Endodermal cell (in vitro differentiated cells): ENCODE data around the gene STAC. TPM values are rescaled to one million over a fixed set of nuclear protein-coding genes. Genes with fewer than 3 reads are reported as not detected.
A peak's percentile ranks its signal among the peaks of the same experiment; 100 is the strongest.

ENCODE experiments used
- DNase-seq: peaks from one replicate; pipeline ENCODE4 v3.0.0-alpha.2; 2017
- H3K27ac ChIP-seq: 2 replicates; pipeline ENCODE4 v1.5.1; 2013; ENCODE audit warnings: mild to moderate bottlenecking, low read depth, low read length, moderate library complexity
- H3K27me3 ChIP-seq: 2 replicates; pipeline ENCODE4 v1.6.1; 2013; ENCODE audit warnings: mild to moderate bottlenecking, low read length, moderate library complexity; ENCODE audit not compliant: insufficient read depth, control insufficient read depth, poor library complexity, severe bottlenecking
- H3K36me3 ChIP-seq: 2 replicates; pipeline ENCODE4 v1.7.0; 2013; ENCODE audit warnings: mild to moderate bottlenecking, low read length, moderate library complexity; ENCODE audit not compliant: control insufficient read depth, insufficient read depth
- H3K4me1 ChIP-seq: one replicate; pipeline ENCODE4 v1.7.0; 2013; ENCODE audit warnings: low read length; ENCODE audit not compliant: control insufficient read depth, insufficient read depth
- H3K4me3 ChIP-seq: 2 replicates; pipeline ENCODE4 v1.5.1; 2013; ENCODE audit warnings: mild to moderate bottlenecking, low read length, moderate library complexity
- H3K9ac ChIP-seq: 2 replicates; pipeline ENCODE4 v1.6.1; 2013; ENCODE audit warnings: mild to moderate bottlenecking, low read length, moderate library complexity; ENCODE audit not compliant: poor library complexity, severe bottlenecking; ENCODE audit errors: extremely low read depth
- H3K9me3 ChIP-seq: 2 replicates; pipeline ENCODE4 v1.6.1; 2013; ENCODE audit warnings: mild to moderate bottlenecking, low read length, moderate library complexity; ENCODE audit not compliant: control insufficient read depth
- H3K27ac Mint-ChIP-seq: 2 replicates; pipeline ENCODE4 v1.8.0; 2020; ENCODE audit warnings: mixed read lengths
- H3K27me3 Mint-ChIP-seq: 2 replicates; pipeline ENCODE4 v1.8.0; 2021; ENCODE audit warnings: mild to moderate bottlenecking, mixed read lengths; ENCODE audit not compliant: insufficient read depth
- H3K36me3 Mint-ChIP-seq: 2 replicates; pipeline ENCODE4 v1.8.0; 2020; ENCODE audit warnings: low read depth, mixed read lengths
- H3K4me1 Mint-ChIP-seq: 2 replicates; pipeline ENCODE4 v1.8.0; 2020; ENCODE audit warnings: mixed read lengths
- H3K4me3 Mint-ChIP-seq: 2 replicates; pipeline ENCODE4 v1.8.0; 2020; ENCODE audit warnings: mild to moderate bottlenecking, moderate library complexity, mixed read lengths
- H3K9me3 Mint-ChIP-seq: 2 replicates; pipeline ENCODE4 v1.8.0; 2020; ENCODE audit warnings: mild to moderate bottlenecking, mixed read lengths
- WGBS, 2 experiments: methylation state at CpG; one replicate each; pipeline versions ENCODE4 v1.1.5 to v1.1.7; 2013; ENCODE audit warnings: missing lambda C conversion rate in 2 of 2, mixed read lengths in 1 of 2; ENCODE audit not compliant: insufficient coverage in 1 of 2, insufficient read length in 1 of 2; 5-methylcytosine and 5-hydroxymethylcytosine counted together
- long read RNA-seq, 4 experiments: library from polyadenylated mRNA in 2 of 4; library from RNA in 1 of 4; library from capped mRNA in 1 of 4; stranded (forward) in 3 of 4; unstranded in 1 of 4; transcript quantifications; one replicate each; pipeline ENCODE4 v2.0.0, GENCODE V29; 2020 to 2021; ENCODE audit warnings: inconsistent platforms in 1 of 4
- polyA plus RNA-seq, 2 experiments: library from polyadenylated mRNA; stranded (reverse); fragments of 50-300 nt; gene quantifications; one replicate each; pipeline ENCODE4 v1.2.3, GENCODE V29; 2013
- total RNA-seq, 2 donors: library from RNA; stranded (reverse); fragmentation: NEBNext Ultra II Directional in 1 of 2; extraction: Animal tissue kit (Norgen Biotek cat#: 25700) in 1 of 2; gene quantifications; 2 replicates in 1 of 2; 3 replicates in 1 of 2; pipeline ENCODE4 v1.2.1, GENCODE V29; 2021
- TF ChIP-seq, protein P1 (sequence below): fragments of 200-600 bp; sonication (generic); conservative IDR thresholded peaks from 2 replicates; pipeline ENCODE4 v1.5.0; 2021; ENCODE audit warnings: antibody characterized with exemption, mild to moderate bottlenecking

The STAC gene, protein sequence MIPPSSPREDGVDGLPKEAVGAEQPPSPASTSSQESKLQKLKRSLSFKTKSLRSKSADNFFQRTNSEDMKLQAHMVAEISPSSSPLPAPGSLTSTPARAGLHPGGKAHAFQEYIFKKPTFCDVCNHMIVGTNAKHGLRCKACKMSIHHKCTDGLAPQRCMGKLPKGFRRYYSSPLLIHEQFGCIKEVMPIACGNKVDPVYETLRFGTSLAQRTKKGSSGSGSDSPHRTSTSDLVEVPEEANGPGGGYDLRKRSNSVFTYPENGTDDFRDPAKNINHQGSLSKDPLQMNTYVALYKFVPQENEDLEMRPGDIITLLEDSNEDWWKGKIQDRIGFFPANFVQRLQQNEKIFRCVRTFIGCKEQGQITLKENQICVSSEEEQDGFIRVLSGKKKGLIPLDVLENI
- total RNA-seq = 1 to 10 TPM in 1 of 2 donors, under 1 TPM in 1; 0.80 to 1.2 TPM
- 4.4 TPM for polyA plus RNA-seq (2013, experiment 1 of 2)
- 4.4 TPM for polyA plus RNA-seq (2013, experiment 2 of 2)
- long read RNA-seq, experiment 1, partial matches to known transcripts = 0 of 1 reads
- long read RNA-seq, experiment 1, other reads (novel, unspliced or antisense) = 1 of 1 reads
- long read RNA-seq, experiment 2, partial matches to known transcripts = 0 of 1 reads
- long read RNA-seq, experiment 2, other reads (novel, unspliced or antisense) = 1 of 1 reads
- long read RNA-seq, experiment 3, partial matches to known transcripts = 0 of 1 reads
- long read RNA-seq, experiment 3, other reads (novel, unspliced or antisense) = 1 of 1 reads
- long read RNA-seq, experiment 4 = 0 reads

DNA sequence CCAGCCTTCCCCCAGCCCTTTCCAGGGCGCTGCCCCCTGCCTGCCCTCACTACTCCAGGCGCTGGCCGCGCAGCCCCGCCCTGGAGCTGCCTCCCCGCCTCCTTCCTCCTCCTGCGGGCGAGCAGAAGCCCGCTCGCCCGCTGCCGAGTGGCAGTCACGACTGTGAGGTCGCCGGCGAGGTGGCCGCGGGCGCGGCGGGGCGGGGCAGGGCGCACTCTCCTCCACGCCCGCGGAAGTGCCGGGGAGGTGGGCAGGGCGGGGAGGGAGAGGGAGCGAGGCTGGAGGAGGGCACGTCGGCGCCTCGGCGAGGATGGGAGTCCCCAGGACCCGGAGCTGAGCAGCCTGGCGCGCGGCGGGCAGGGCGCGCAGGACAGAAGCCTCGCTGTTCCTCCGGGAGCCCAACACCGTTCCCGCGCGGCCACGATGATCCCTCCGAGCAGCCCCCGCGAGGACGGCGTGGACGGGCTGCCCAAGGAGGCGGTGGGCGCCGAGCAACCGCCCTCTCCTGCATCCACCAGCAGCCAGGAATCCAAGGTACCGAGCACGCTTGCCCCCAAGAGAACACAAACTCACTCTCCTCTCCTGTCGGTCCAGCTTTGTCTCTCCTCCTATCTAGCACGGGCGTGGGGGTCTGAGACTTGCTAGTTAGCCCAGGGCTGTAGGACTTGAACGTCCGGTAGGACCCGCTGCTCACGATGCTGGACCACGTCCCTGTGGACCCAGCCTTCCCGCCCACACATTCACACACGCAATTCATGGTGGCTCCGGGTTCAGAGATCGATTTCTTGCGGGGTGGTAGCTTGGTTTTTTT, at the start of gene STAC:
Gene STAC (plus strand): TSS at position 284 of the 811 bp plus-strand sequence. CDS start 140 bp downstream, at position 424.
- Histone ChIP-seq H3K9ac (no peak within 1 kb of the TSS), H3K27ac (no peak within 1 kb of the TSS), H3K9me3 (no peaks in the 10 kb centered on the region), H3K4me3 (peak within 1 kb of the TSS; percentile 76), H3K27me3 (peaks cover 44% of the 10 kb centered on the region), H3K36me3 (no peaks in the 10 kb centered on the region), H3K4me1 (no peaks in the 10 kb centered on the region)
- Mint-ChIP-seq H3K27me3 (peaks cover 48% of the 10 kb centered on the region), H3K36me3 (no peaks in the 10 kb centered on the region), H3K9me3 (no peaks in the 10 kb centered on the region), H3K4me3 (peak within 1 kb of the TSS; percentile 63), H3K4me1 (peaks cover 8% of the 10 kb centered on the region), H3K27ac (no peak within 1 kb of the TSS)
- WGBS, 2 experiments = 2 to 3% methylated on average over 11 to 73 of the region's 73 CpGs
- TF ChIP-seq, protein P1, sequence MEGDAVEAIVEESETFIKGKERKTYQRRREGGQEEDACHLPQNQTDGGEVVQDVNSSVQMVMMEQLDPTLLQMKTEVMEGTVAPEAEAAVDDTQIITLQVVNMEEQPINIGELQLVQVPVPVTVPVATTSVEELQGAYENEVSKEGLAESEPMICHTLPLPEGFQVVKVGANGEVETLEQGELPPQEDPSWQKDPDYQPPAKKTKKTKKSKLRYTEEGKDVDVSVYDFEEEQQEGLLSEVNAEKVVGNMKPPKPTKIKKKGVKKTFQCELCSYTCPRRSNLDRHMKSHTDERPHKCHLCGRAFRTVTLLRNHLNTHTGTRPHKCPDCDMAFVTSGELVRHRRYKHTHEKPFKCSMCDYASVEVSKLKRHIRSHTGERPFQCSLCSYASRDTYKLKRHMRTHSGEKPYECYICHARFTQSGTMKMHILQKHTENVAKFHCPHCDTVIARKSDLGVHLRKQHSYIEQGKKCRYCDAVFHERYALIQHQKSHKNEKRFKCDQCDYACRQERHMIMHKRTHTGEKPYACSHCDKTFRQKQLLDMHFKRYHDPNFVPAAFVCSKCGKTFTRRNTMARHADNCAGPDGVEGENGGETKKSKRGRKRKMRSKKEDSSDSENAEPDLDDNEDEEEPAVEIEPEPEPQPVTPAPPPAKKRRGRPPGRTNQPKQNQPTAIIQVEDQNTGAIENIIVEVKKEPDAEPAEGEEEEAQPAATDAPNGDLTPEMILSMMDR = no peak
- peak; percentile 86 for DNase-seq

DNA sequence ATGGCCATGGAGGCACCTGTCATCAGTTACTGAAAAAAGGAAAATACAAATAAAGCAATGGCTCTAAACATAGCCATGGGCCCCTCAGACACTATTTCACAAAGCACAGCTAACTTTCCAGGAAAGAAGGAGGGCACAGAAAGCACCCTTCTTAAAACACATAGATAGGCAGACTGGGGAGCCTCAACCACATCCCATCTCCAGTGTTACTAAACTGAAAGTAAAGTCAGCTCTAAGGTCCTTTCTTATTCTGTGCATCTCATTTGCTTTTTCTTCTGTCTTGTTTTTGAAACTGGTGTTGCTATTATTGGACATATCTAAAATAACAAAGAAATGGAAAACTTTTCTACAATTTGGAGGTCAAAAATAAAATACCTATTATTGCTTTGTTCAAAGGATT, 48.2 kb upstream of the STAC start:
- H3K27ac Mint-ChIP-seq = no peak overlapping the region

DNA sequence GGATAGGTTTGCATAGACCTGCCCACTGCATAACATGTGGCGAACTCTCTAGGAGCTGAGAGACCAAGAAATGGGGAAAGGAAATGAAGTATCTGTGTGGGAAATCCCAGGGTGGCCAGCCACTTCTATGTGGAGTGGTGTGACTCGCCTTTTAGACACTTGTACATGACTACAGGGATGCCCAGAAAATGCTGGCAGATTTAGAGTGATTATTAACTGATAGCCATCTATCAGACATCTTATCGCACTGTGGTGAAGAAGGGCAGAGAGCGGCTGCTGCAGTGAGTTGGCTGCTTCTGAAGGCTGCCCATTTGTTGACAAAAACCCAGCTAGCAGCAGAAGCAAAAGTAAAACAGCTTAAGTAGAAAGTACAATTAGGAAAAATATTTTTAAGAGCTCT, 18.1 kb upstream of the STAC start:
- H3K9me3 Mint-ChIP-seq = no peaks in the 10 kb centered on the region
- no peaks in the 10 kb centered on the region for H3K27me3 Mint-ChIP-seq
- no peak overlapping the region for H3K27ac Mint-ChIP-seq

More for the DNA sequence above, 48.2 kb upstream of the STAC start:
- H3K4me3 Mint-ChIP-seq = no peak overlapping the region
- peaks cover 6% of the 10 kb centered on the region for H3K27me3 Mint-ChIP-seq
- TF ChIP-seq, protein P1 = no peak
- H3K27me3 ChIP-seq = no peaks in the 10 kb centered on the region
- peaks cover 15% of the 10 kb centered on the region for H3K4me1 Mint-ChIP-seq
- peaks cover 2% of the 10 kb centered on the region for H3K4me1 ChIP-seq
- H3K9ac ChIP-seq = no peak overlapping the region
- H3K36me3 ChIP-seq = no peaks in the 10 kb centered on the region
- no peak overlapping the region for H3K27ac ChIP-seq
- DNase-seq = no peak
- H3K9me3 Mint-ChIP-seq = no peaks in the 10 kb centered on the region
- H3K9me3 ChIP-seq = no peaks in the 10 kb centered on the region
- H3K36me3 Mint-ChIP-seq = no peaks in the 10 kb centered on the region
- H3K4me3 ChIP-seq = no peak overlapping the region

More for the DNA sequence above, 18.1 kb upstream of the STAC start:
- TF ChIP-seq, protein P1 = no peak
- peaks cover 10% of the 10 kb centered on the region for H3K4me1 Mint-ChIP-seq
- DNase-seq = peak; percentile 45
- H3K9ac ChIP-seq = no peak overlapping the region
- no peak overlapping the region for H3K4me3 ChIP-seq
- H3K9me3 ChIP-seq = peaks cover 3% of the 10 kb centered on the region
- H3K27ac ChIP-seq = no peak overlapping the region
- WGBS, 2 experiments = 82 to 85% methylated on average over 3 to 4 of the region's 4 CpGs
- no peak overlapping the region for H3K4me3 Mint-ChIP-seq
- no peaks in the 10 kb centered on the region for H3K27me3 ChIP-seq
- H3K4me1 ChIP-seq = no peaks in the 10 kb centered on the region
- H3K36me3 ChIP-seq = no peaks in the 10 kb centered on the region
- H3K36me3 Mint-ChIP-seq = no peaks in the 10 kb centered on the region
